ENCODE measurements around the gene KIAA0319L. TPM values are rescaled to one million over a fixed set of nuclear protein-coding genes. Genes with fewer than 3 reads are reported as not detected.

The KIAA0319L gene
- total RNA-seq, 1 experiment from 2014 or later: 70.0 TPM

GRCh38 chr1:35595684-35596083 is 38.5 kb upstream of the KIAA0319L start (continued):
- TF ChIP-seq FOXP1 (CRISPR knock-in tag; IDR thresholded peaks at IDR 0.05; ENCODE audit: borderline replicate concordance): no peak

GRCh38 chr1:35594005-35594760 is 37.0 kb upstream of the KIAA0319L start:
- TF ChIP-seq EMX1 (CRISPR knock-in tag; IDR thresholded peaks at IDR 0.05): no peak
- no peak for TF ChIP-seq HMGA2 (CRISPR knock-in tag; IDR thresholded peaks at IDR 0.05)
- no peak for TF ChIP-seq E2F1 (CRISPR knock-in tag; IDR thresholded peaks at IDR 0.05)
- no peak for TF ChIP-seq AR (CRISPR knock-in tag; IDR thresholded peaks at IDR 0.05)
- no peak for TF ChIP-seq ZNF416 (CRISPR knock-in tag; IDR thresholded peaks at IDR 0.05)
- TF ChIP-seq ESRRA (CRISPR knock-in tag; IDR thresholded peaks at IDR 0.05; ENCODE audit: borderline replicate concordance): no peak
- no peak for TF ChIP-seq CBFB (CRISPR knock-in tag; IDR thresholded peaks at IDR 0.05; ENCODE audit: low read depth)
- TF ChIP-seq RORB (CRISPR knock-in tag; IDR thresholded peaks at IDR 0.05): no peak
- no peak for TF ChIP-seq ZNF232 (CRISPR knock-in tag; IDR thresholded peaks at IDR 0.05)
- TF ChIP-seq NR3C1 (CRISPR knock-in tag; conservative IDR thresholded peaks at IDR 0.05; ENCODE audit: low read depth): no peak
- TF ChIP-seq ZNF532 (CRISPR knock-in tag; IDR thresholded peaks at IDR 0.05; ENCODE audit: borderline replicate concordance): no peak
- no peak for TF ChIP-seq ZNF263 (CRISPR knock-in tag; IDR thresholded peaks at IDR 0.05; ENCODE audit: low read depth)
- TF ChIP-seq AFF4 (CRISPR knock-in tag; IDR thresholded peaks at IDR 0.05; ENCODE audit: borderline replicate concordance): no peak
- TF ChIP-seq CTCF (IDR thresholded peaks at IDR 0.05): no peak
- H3K9me3 Mint-ChIP-seq: no peaks in the 10 kb centered on the region
- peaks cover 5% of the 10 kb centered on the region; the same call in 1 of the 2 replicates for H3K4me1 Mint-ChIP-seq
- ATAC-seq: no peak
- H3K4me3 Mint-ChIP-seq: no peak overlapping the region
- no peak overlapping the region for H3K27ac Mint-ChIP-seq
- H3K27me3 Mint-ChIP-seq (ENCODE audit: low read depth): no peaks in the 10 kb centered on the region
- no peak for DNase-seq (ENCODE audit: low spot score)
- POLR2A ChIA-PET: no interaction called here
- H3K36me3 Mint-ChIP-seq: no peaks in the 10 kb centered on the region
- CTCF ChIA-PET: interaction anchor here (1.1 to 1.5 kb wide), 5 partner anchors 10 to 121 kb away, joined by 3 to 6 read pairs (median 4); no protein-coding TSS in a partner anchor
